RWPE2 (cell line): Measurements from ENCODE around the gene VPS9D1.

ENCODE experiments used
- ATAC-seq: fragments of 200-7000 bp; cut with Tn5 transposase; 3 replicates; pipeline ENCODE4 v1.9.1; 2021; ENCODE audit warnings: low read depth
- DNase-seq: peaks from one replicate; pipeline ENCODE4 v3.0.0-alpha.2; 2020; ENCODE audit warnings: low spot score
- H3K27ac ChIP-seq: fragments of 450-650 bp; 2 replicates; pipeline ENCODE4 v1.5.1; 2017; ENCODE audit warnings: mild to moderate bottlenecking; ENCODE audit not compliant: poor library complexity, severe bottlenecking
- H3K27me3 ChIP-seq: fragments of 250-450 bp; sonication (Bioruptor Pico); 2 replicates; pipeline ENCODE4 v1.5.1; 2021; ENCODE audit warnings: mild to moderate bottlenecking, moderate library complexity; ENCODE audit not compliant: insufficient read depth, poor library complexity, severe bottlenecking
- H3K36me3 ChIP-seq: fragments of 250-450 bp; sonication (Bioruptor Pico); 2 replicates; pipeline ENCODE4 v1.5.1; 2020; ENCODE audit warnings: low read depth, mild to moderate bottlenecking, moderate library complexity
- H3K4me1 ChIP-seq: fragments of 250-450 bp; sonication (Bioruptor Pico); 2 replicates; pipeline ENCODE4 v1.5.1; 2021; ENCODE audit warnings: mild to moderate bottlenecking, moderate library complexity; ENCODE audit not compliant: insufficient read depth, poor library complexity, severe bottlenecking
- H3K4me3 ChIP-seq: fragments of 250-450 bp; sonication (Bioruptor Pico); 2 replicates; pipeline ENCODE4 v1.5.1; 2021; ENCODE audit warnings: mild to moderate bottlenecking, moderate library complexity; ENCODE audit not compliant: severe bottlenecking
- H3K9me3 ChIP-seq: fragments of 250-450 bp; sonication (Bioruptor Pico); 2 replicates; pipeline ENCODE4 v1.5.1; 2021; ENCODE audit warnings: mild to moderate bottlenecking, moderate library complexity; ENCODE audit not compliant: severe bottlenecking
- TF ChIP-seq, protein P1 (sequence below): fragments of 450-650 bp; IDR thresholded peaks from one replicate; pipeline ENCODE4 v1.5.1; 2017; ENCODE audit warnings: mild to moderate bottlenecking, moderate library complexity; ENCODE audit not compliant: poor library complexity, severe bottlenecking

The VPS9D1 gene

DNA sequence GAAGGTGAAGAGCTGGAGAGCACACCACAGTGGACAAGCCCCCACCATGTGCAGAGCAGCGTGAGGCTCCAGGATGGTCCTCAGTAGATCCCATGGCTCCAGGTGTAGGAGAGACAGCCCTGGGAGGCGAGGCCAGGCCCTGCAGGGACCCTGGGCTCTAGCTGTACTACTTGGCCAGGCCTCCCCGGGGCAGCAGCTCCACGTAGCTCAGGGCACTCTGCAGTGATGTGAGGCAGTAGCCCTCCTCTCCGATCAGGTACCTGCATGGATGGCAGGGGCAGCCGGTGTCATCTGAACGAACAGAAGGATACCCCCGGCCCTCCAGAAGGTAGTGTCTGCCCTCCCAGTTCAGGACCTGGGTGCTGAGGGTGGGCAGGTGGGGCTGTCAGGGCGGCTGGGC lies 13.0 kb downstream of the VPS9D1 start:
- Histone ChIP-seq H3K9me3 (no peaks in the 10 kb centered on the region), H3K4me3 (no peak overlapping the region), H3K4me1 (no peaks in the 10 kb centered on the region), H3K27ac (no peak overlapping the region), H3K27me3 (no peaks in the 10 kb centered on the region), H3K36me3 (peaks cover under 1% of the 10 kb centered on the region; the same call in 1 of the 2 replicates)
- no peak for ATAC-seq
- TF ChIP-seq, protein P1, sequence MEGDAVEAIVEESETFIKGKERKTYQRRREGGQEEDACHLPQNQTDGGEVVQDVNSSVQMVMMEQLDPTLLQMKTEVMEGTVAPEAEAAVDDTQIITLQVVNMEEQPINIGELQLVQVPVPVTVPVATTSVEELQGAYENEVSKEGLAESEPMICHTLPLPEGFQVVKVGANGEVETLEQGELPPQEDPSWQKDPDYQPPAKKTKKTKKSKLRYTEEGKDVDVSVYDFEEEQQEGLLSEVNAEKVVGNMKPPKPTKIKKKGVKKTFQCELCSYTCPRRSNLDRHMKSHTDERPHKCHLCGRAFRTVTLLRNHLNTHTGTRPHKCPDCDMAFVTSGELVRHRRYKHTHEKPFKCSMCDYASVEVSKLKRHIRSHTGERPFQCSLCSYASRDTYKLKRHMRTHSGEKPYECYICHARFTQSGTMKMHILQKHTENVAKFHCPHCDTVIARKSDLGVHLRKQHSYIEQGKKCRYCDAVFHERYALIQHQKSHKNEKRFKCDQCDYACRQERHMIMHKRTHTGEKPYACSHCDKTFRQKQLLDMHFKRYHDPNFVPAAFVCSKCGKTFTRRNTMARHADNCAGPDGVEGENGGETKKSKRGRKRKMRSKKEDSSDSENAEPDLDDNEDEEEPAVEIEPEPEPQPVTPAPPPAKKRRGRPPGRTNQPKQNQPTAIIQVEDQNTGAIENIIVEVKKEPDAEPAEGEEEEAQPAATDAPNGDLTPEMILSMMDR, result no peak
- peak; percentile 67 for DNase-seq

DNA sequence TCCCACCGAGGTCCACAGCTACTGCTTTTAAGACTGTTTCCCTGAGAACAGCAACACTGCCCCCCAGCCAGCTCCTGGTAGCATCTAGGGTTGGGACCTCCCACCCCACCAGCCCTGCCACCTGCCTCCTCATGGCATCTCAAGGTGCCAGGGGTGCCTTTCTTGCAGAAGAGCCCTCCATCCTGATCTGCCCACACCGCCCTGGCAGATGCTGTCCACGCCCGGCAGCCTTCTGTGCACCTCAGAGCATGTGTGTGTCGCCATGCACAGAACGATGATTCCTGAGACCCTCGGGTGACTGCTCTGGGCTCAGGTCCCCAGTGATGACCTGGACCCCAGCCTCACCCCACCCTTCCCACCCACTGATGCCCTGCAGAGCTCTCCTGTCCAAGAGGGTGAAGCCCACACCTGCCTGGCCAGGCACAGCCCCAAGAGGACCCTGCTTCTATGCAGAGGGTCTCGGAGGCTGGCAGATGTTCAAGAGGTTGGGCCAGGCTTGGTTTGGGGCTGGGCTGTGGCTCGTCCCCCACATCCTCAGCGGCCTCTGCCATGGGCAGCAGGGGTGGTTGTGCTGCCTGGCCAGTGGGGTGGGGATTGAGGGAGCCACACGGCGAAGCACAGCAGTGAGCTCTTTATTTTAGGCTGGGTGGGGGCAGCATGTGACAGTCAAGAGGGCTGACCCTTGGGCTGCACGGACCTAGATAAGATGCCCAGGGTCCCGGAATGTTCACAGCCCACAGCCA lies 14.0 kb downstream of the VPS9D1 start:
- Histone ChIP-seq H3K4me1 (no peaks in the 10 kb centered on the region), H3K4me3 (no peak overlapping the region), H3K27me3 (no peaks in the 10 kb centered on the region), H3K36me3 (no peaks in the 10 kb centered on the region), H3K27ac (no peak overlapping the region), H3K9me3 (no peaks in the 10 kb centered on the region)
- DNase-seq (no peak), ATAC-seq (no peak)
- TF ChIP-seq, protein P1, result no peak

DNA sequence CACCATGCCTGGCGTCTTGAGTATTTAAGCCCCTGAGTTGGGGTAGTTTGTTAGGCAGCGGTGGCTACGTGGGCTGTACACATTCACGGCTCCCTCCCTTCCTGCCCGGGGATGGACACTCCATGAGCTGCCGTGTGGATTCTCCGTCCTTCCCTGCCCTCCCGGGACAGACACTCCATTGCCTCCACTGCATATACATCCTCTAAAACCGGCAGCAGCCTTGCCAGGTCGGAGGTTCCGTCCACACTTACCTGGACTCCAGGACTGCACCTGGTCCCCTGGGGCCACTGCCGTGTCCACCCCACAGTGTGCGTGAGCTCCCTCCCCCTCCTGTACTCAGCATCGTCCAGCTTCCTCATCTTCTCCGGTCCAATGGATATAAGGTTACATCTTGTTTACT lies 15.7 kb downstream of the VPS9D1 start:
- Histone ChIP-seq H3K27ac (no peak overlapping the region), H3K27me3 (no peaks in the 10 kb centered on the region), H3K36me3 (no peaks in the 10 kb centered on the region), H3K9me3 (no peaks in the 10 kb centered on the region), H3K4me3 (no peak overlapping the region), H3K4me1 (no peaks in the 10 kb centered on the region)
- TF ChIP-seq, protein P1, result no peak
- DNase-seq (peak; percentile 62), ATAC-seq (no peak)

DNA sequence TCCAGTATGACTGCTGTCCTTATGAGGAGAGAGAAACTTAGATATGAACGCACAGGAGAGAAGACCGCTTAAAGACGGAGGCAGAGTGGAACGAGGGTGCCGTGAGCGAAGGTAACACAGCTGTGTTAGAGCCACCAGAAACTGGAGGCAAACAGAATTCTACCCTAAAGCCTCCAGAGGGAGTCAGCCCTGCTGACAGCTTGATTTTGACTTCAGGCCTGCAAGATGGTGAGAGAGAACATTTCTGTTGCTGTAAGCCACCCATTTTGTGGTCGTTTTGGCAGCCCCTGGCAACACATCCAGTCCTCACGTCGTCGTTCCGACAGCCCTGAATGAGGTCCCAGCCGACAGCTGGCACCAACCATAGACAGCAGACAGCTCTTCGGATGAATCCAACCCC lies 16.4 kb downstream of the VPS9D1 start:
- Histone ChIP-seq H3K4me3 (no peak overlapping the region), H3K9me3 (no peaks in the 10 kb centered on the region), H3K27ac (no peak overlapping the region), H3K27me3 (no peaks in the 10 kb centered on the region), H3K4me1 (no peaks in the 10 kb centered on the region), H3K36me3 (no peaks in the 10 kb centered on the region)
- ATAC-seq (no peak), DNase-seq (no peak)
- TF ChIP-seq, protein P1, result no peak
